SK-N-SH treated with all-trans-retinoic acid at 6 μM for 48 hours (cell line): ENCODE measurements around the gene SPSB2.

Experiments
- ATAC-seq: fragments of 200-7000 bp; cut with Tn5 transposase; 3 replicates; pipeline ENCODE4 v1.9.1; 2020; ENCODE audit warnings: mild to moderate bottlenecking, moderate library complexity
- ARNTL ChIP-seq: fragments of 450-650 bp; formaldehyde crosslinking; IDR thresholded peaks from 2 replicates; pipeline ENCODE4 v1.5.0; 2020; ENCODE audit warnings: low read depth, mild to moderate bottlenecking, moderate library complexity, borderline replicate concordance
- BACH2 ChIP-seq: fragments of 250-450 bp; sonication (Bioruptor Pico); IDR thresholded peaks from 2 replicates; pipeline ENCODE4 v1.9.0; 2021; ENCODE audit warnings: mild to moderate bottlenecking, borderline replicate concordance
- CSDC2 ChIP-seq: fragments of 250-450 bp; sonication (Bioruptor Pico); IDR thresholded peaks from 2 replicates; pipeline ENCODE4 v1.5.0; 2020; ENCODE audit warnings: mild to moderate bottlenecking, moderate library complexity
- ESRRG ChIP-seq: fragments of 250-450 bp; sonication (Bioruptor Pico); IDR thresholded peaks from 2 replicates; pipeline ENCODE4 v1.6.1; 2021; ENCODE audit warnings: mild to moderate bottlenecking
- GLIS3 ChIP-seq: fragments of 250-450 bp; sonication (Bioruptor Pico); IDR thresholded peaks from 2 replicates; pipeline ENCODE4 v1.5.0; 2020; ENCODE audit warnings: mild to moderate bottlenecking, moderate library complexity
- ISL1 ChIP-seq: fragments of 250-450 bp; sonication (Bioruptor Pico); IDR thresholded peaks from 2 replicates; pipeline ENCODE4 v2.1.2; 2022; ENCODE audit warnings: mild to moderate bottlenecking, moderate library complexity
- OSR1 ChIP-seq: fragments of 250-450 bp; sonication (Bioruptor Pico); IDR thresholded peaks from 2 replicates; pipeline ENCODE4 v1.8.0; 2022; ENCODE audit warnings: moderate library complexity, mild to moderate bottlenecking, inconsistent platforms
- PPARA ChIP-seq: fragments of 250-450 bp; sonication (Bioruptor Pico); IDR thresholded peaks from 2 replicates; pipeline ENCODE4 v1.5.0; 2020; ENCODE audit warnings: mild to moderate bottlenecking, borderline replicate concordance
- RARB ChIP-seq: fragments of 250-450 bp; sonication (Bioruptor Pico); IDR thresholded peaks from 2 replicates; pipeline ENCODE4 v1.8.0; 2021; ENCODE audit warnings: mild to moderate bottlenecking, moderate library complexity
- SNAI2 ChIP-seq: fragments of 250-450 bp; sonication (Bioruptor Pico); IDR thresholded peaks from 2 replicates; pipeline ENCODE4 v1.5.0; 2020; ENCODE audit warnings: mild to moderate bottlenecking, moderate library complexity
- TCF4 ChIP-seq: fragments of 250-450 bp; sonication (Bioruptor Pico); IDR thresholded peaks from 2 replicates; pipeline ENCODE4 v1.8.0; 2021; ENCODE audit warnings: mild to moderate bottlenecking, moderate library complexity, borderline replicate concordance
- ZC3H10 ChIP-seq: fragments of 250-450 bp; sonication (Bioruptor Pico); IDR thresholded peaks from 2 replicates; pipeline ENCODE4 v1.5.1; 2021; ENCODE audit warnings: mild to moderate bottlenecking, moderate library complexity
- ZFP3 ChIP-seq: fragments of 250-450 bp; sonication (Bioruptor Pico); IDR thresholded peaks from 2 replicates; pipeline ENCODE4 v1.5.0; 2020; ENCODE audit warnings: mild to moderate bottlenecking, moderate library complexity
- ZFP30 ChIP-seq: fragments of 450-650 bp; formaldehyde crosslinking; IDR thresholded peaks from 2 replicates; pipeline ENCODE4 v1.5.0; 2022; ENCODE audit warnings: mild to moderate bottlenecking, moderate library complexity
- ZNF70 ChIP-seq: fragments of 450-650 bp; formaldehyde crosslinking; IDR thresholded peaks from 2 replicates; pipeline ENCODE4 v1.5.0; 2020; ENCODE audit warnings: mild to moderate bottlenecking, moderate library complexity
- ZNF8 ChIP-seq: fragments of 450-650 bp; formaldehyde crosslinking; IDR thresholded peaks from 2 replicates; pipeline ENCODE4 v1.5.0; 2020; ENCODE audit warnings: mild to moderate bottlenecking, moderate library complexity
- TF ChIP-seq, protein P1 (sequence below): fragments of 250-450 bp; sonication (Bioruptor Pico); IDR thresholded peaks from 2 replicates; pipeline ENCODE4 v1.5.1; 2020; ENCODE audit warnings: low read depth, mild to moderate bottlenecking, moderate library complexity
- TF ChIP-seq, protein P2 (sequence below): fragments of 250-450 bp; sonication (Bioruptor Pico); IDR thresholded peaks from 2 replicates; pipeline ENCODE4 v1.5.1; 2021; ENCODE audit warnings: mild to moderate bottlenecking, moderate library complexity
- TF ChIP-seq, protein P3 (sequence below): fragments of 250-450 bp; sonication (Bioruptor Pico); IDR thresholded peaks from 2 replicates; pipeline ENCODE4 v1.8.0; 2021; ENCODE audit warnings: low read depth, mild to moderate bottlenecking, moderate library complexity, borderline replicate concordance
- TF ChIP-seq, protein P4 (sequence below): fragments of 250-450 bp; sonication (Bioruptor Pico); IDR thresholded peaks from 2 replicates; pipeline ENCODE4 v1.5.0; 2020; ENCODE audit warnings: mild to moderate bottlenecking, moderate library complexity
- TF ChIP-seq, protein P5 (sequence below): fragments of 250-450 bp; sonication (Bioruptor Pico); IDR thresholded peaks from 2 replicates; pipeline ENCODE4 v1.8.0; 2020; ENCODE audit warnings: mild to moderate bottlenecking, moderate library complexity, borderline replicate concordance

Gene SPSB2

DNA sequence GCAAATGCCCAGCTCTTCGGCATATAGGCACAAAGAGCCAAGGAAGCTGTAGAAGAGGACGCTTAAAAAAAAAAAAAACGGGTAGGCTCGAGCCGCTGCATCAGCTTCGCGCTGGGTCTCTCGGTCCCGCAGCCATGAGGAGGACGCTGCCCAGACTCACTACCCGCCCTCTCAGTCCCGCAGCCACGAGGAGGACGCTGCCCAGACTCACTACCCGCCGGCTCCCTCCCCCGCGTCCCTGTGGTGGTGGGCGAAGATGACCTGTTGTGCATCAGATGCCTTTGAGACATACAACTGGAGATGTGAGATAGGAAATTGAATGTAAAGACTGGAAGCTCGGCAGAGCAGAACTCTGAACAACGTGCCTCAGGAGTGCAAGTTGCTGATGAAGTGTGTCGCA is 11.4 kb upstream of the SPSB2 start:
- no peak for ATAC-seq

DNA sequence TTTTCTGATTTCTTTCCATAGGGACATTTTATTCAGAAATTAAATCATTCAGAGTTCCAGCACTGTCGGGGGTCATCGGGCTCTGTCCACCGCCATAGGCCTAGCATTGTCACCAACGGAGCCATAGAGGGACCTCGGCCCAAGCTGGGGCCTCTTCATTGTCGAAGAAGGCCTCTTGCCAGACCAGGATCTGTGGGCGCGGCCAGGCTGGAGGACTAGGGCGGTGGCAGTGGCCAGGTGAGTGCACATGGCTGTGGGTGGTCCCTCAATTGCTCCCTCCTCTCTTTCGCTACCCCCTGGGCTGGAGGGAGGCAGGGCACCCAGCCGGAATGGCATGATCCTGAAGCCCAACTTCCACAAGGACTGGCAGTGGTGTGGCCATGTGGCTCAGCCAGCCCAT is 10.6 kb upstream of the SPSB2 start:
- TF ChIP-seq, protein P1, sequence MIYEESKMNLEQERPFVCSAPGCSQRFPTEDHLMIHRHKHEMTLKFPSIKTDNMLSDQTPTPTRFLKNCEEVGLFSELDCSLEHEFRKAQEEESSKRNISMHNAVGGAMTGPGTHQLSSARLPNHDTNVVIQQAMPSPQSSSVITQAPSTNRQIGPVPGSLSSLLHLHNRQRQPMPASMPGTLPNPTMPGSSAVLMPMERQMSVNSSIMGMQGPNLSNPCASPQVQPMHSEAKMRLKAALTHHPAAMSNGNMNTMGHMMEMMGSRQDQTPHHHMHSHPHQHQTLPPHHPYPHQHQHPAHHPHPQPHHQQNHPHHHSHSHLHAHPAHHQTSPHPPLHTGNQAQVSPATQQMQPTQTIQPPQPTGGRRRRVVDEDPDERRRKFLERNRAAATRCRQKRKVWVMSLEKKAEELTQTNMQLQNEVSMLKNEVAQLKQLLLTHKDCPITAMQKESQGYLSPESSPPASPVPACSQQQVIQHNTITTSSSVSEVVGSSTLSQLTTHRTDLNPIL (CRISPR knock-in tag): no peak
- TF ChIP-seq, protein P2, sequence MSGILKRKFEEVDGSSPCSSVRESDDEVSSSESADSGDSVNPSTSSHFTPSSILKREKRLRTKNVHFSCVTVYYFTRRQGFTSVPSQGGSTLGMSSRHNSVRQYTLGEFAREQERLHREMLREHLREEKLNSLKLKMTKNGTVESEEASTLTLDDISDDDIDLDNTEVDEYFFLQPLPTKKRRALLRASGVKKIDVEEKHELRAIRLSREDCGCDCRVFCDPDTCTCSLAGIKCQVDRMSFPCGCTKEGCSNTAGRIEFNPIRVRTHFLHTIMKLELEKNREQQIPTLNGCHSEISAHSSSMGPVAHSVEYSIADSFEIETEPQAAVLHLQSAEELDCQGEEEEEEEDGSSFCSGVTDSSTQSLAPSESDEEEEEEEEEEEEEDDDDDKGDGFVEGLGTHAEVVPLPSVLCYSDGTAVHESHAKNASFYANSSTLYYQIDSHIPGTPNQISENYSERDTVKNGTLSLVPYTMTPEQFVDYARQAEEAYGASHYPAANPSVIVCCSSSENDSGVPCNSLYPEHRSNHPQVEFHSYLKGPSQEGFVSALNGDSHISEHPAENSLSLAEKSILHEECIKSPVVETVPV (CRISPR knock-in tag): no peak
- TF ChIP-seq ARNTL (CRISPR knock-in tag): no peak
- no peak for TF ChIP-seq ZC3H10 (CRISPR knock-in tag)
- TF ChIP-seq, protein P3, sequence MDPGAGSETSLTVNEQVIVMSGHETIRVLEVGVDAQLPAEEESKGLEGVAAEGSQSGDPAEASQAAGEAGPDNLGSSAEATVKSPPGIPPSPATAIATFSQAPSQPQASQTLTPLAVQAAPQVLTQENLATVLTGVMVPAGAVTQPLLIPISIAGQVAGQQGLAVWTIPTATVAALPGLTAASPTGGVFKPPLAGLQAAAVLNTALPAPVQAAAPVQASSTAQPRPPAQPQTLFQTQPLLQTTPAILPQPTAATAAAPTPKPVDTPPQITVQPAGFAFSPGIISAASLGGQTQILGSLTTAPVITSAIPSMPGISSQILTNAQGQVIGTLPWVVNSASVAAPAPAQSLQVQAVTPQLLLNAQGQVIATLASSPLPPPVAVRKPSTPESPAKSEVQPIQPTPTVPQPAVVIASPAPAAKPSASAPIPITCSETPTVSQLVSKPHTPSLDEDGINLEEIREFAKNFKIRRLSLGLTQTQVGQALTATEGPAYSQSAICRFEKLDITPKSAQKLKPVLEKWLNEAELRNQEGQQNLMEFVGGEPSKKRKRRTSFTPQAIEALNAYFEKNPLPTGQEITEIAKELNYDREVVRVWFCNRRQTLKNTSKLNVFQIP (CRISPR knock-in tag): no peak
- TF ChIP-seq CSDC2 (CRISPR knock-in tag): no peak

More for the DNA sequence above, 11.4 kb upstream of the SPSB2 start:
- TF ChIP-seq, protein P2 (CRISPR knock-in tag): no peak
- TF ChIP-seq PPARA (CRISPR knock-in tag): no peak
- no peak for TF ChIP-seq OSR1 (CRISPR knock-in tag)
- TF ChIP-seq TCF4 (CRISPR knock-in tag): no peak
- no peak for TF ChIP-seq ARNTL (CRISPR knock-in tag)
- TF ChIP-seq, protein P3 (CRISPR knock-in tag): no peak
- no peak for TF ChIP-seq RARB (CRISPR knock-in tag)
- no peak for TF ChIP-seq SNAI2 (CRISPR knock-in tag)
- no peak for TF ChIP-seq ZNF8 (CRISPR knock-in tag)
- no peak for TF ChIP-seq ZFP3 (CRISPR knock-in tag)
- TF ChIP-seq, protein P4, sequence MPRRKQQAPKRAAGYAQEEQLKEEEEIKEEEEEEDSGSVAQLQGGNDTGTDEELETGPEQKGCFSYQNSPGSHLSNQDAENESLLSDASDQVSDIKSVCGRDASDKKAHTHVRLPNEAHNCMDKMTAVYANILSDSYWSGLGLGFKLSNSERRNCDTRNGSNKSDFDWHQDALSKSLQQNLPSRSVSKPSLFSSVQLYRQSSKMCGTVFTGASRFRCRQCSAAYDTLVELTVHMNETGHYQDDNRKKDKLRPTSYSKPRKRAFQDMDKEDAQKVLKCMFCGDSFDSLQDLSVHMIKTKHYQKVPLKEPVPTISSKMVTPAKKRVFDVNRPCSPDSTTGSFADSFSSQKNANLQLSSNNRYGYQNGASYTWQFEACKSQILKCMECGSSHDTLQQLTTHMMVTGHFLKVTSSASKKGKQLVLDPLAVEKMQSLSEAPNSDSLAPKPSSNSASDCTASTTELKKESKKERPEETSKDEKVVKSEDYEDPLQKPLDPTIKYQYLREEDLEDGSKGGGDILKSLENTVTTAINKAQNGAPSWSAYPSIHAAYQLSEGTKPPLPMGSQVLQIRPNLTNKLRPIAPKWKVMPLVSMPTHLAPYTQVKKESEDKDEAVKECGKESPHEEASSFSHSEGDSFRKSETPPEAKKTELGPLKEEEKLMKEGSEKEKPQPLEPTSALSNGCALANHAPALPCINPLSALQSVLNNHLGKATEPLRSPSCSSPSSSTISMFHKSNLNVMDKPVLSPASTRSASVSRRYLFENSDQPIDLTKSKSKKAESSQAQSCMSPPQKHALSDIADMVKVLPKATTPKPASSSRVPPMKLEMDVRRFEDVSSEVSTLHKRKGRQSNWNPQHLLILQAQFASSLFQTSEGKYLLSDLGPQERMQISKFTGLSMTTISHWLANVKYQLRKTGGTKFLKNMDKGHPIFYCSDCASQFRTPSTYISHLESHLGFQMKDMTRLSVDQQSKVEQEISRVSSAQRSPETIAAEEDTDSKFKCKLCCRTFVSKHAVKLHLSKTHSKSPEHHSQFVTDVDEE: no peak
- no peak for TF ChIP-seq ESRRG (CRISPR knock-in tag)
- TF ChIP-seq, protein P5, sequence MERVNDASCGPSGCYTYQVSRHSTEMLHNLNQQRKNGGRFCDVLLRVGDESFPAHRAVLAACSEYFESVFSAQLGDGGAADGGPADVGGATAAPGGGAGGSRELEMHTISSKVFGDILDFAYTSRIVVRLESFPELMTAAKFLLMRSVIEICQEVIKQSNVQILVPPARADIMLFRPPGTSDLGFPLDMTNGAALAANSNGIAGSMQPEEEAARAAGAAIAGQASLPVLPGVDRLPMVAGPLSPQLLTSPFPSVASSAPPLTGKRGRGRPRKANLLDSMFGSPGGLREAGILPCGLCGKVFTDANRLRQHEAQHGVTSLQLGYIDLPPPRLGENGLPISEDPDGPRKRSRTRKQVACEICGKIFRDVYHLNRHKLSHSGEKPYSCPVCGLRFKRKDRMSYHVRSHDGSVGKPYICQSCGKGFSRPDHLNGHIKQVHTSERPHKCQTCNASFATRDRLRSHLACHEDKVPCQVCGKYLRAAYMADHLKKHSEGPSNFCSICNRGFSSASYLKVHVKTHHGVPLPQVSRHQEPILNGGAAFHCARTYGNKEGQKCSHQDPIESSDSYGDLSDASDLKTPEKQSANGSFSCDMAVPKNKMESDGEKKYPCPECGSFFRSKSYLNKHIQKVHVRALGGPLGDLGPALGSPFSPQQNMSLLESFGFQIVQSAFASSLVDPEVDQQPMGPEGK (CRISPR knock-in tag): no peak
- TF ChIP-seq BACH2 (CRISPR knock-in tag): no peak
- TF ChIP-seq GLIS3 (CRISPR knock-in tag): no peak
- no peak for TF ChIP-seq ZNF70 (CRISPR knock-in tag)
- TF ChIP-seq ZC3H10 (CRISPR knock-in tag): no peak
- TF ChIP-seq ISL1 (CRISPR knock-in tag): no peak
- TF ChIP-seq ZFP30 (CRISPR knock-in tag): no peak

More for the DNA sequence above, 10.6 kb upstream of the SPSB2 start:
- no peak for ATAC-seq
